Measurements from ENCODE around the gene CDT1.

- TF ChIP-seq CTCF (IDR thresholded peaks at IDR 0.05 in 2 of 3, conservative IDR thresholded peaks at IDR 0.05 in 1 of 3; ENCODE audit: borderline replicate concordance in 1 of 3, insufficient read depth in 1 of 3, low read depth in 2 of 3, low read length in 2 of 3): no peak
- TF ChIP-seq RAD21 (IDR thresholded peaks at IDR 0.05; ENCODE audit: low read depth): no peak
- no peak for TF ChIP-seq EZH2phosphoT487 (IDR thresholded peaks at IDR 0.05; ENCODE audit: borderline replicate concordance)
- no peak for TF ChIP-seq SRF (IDR thresholded peaks at IDR 0.05; ENCODE audit: low read depth)
- no peak for TF ChIP-seq ATF3 (IDR thresholded peaks at IDR 0.05)
- TF ChIP-seq EZH2 (IDR thresholded peaks at IDR 0.05): no peak
- TF ChIP-seq POLR2A (IDR thresholded peaks at IDR 0.05; ENCODE audit: borderline replicate concordance, extremely low read depth, insufficient read depth, insufficient read length): no peak
- TF ChIP-seq YY1 (IDR thresholded peaks at IDR 0.05; ENCODE audit: extremely low read depth, insufficient replicate concordance, low read depth, low read length): no peak
- TF ChIP-seq POLR2AphosphoS5 (IDR thresholded peaks at IDR 0.05; ENCODE audit: low read depth, low read length): no peak
- TF ChIP-seq CBX3 (IDR thresholded peaks at IDR 0.05; ENCODE audit: low read depth): no peak
- no peak for TF ChIP-seq JUND (IDR thresholded peaks at IDR 0.05)
- no peak for TF ChIP-seq EGR1 (IDR thresholded peaks at IDR 0.05; ENCODE audit: low read depth)
- no peak for TF ChIP-seq MAX (IDR thresholded peaks at IDR 0.05)
- TF ChIP-seq ZBTB33 (IDR thresholded peaks at IDR 0.05; ENCODE audit: extremely low read depth, insufficient replicate concordance, low read length): no peak
Observed at GRCh38 chr16:88764913-88765349, 38.7 kb upstream of the CDT1 start.
